Central memory CD8-positive, alpha-beta T cell (primary cell): ENCODE results near the gene FLT3.
"Not testable (repeated sequence)": the region's sequence is repeated elsewhere in the genome, so short reads cannot be mapped to it uniquely, and the experiment has no call there.

Experiments
- ATAC-seq: fragments of 150-1000 bp; cut with Tn5 transposase; replicated peaks from 2 replicates; pipeline ENCODE4 v1.10.0; 2022; ENCODE audit warnings: mild to moderate bottlenecking, moderate FRiP score, moderate number of reproducible peaks; ENCODE audit not compliant: poor library complexity, severe bottlenecking; ENCODE audit errors: extremely low read depth
- DNase-seq, 2 donors: peaks; one replicate each; pipeline ENCODE4 v3.0.0; 2021; ENCODE audit warnings: low spot score in 2 of 2
- H3K27ac Mint-ChIP-seq: one replicate; pipeline ENCODE4 v1.8.0; 2022; ENCODE audit warnings: low read depth, mild to moderate bottlenecking, moderate library complexity, mixed read lengths
- H3K27me3 Mint-ChIP-seq: one replicate; pipeline ENCODE4 v1.8.0; 2022; ENCODE audit warnings: mixed read lengths
- H3K36me3 Mint-ChIP-seq: one replicate; pipeline ENCODE4 v1.8.0; 2022; ENCODE audit warnings: mild to moderate bottlenecking, moderate library complexity, mixed read lengths; ENCODE audit not compliant: insufficient read depth
- H3K4me1 Mint-ChIP-seq: one replicate; pipeline ENCODE4 v1.8.0; 2022; ENCODE audit warnings: mixed read lengths
- H3K4me3 Mint-ChIP-seq: one replicate; pipeline ENCODE4 v1.8.0; 2022; ENCODE audit warnings: mild to moderate bottlenecking, moderate library complexity, mixed read lengths
- H3K9me3 Mint-ChIP-seq: one replicate; pipeline ENCODE4 v1.8.0; 2022; ENCODE audit warnings: mixed read lengths

FLT3 gene

GRCh38 chr13:28128926-28129325 is 28.6 kb upstream of the FLT3 start:
- no peak overlapping the region for H3K27ac Mint-ChIP-seq

GRCh38 chr13:28128030-28128429 is 27.7 kb upstream of the FLT3 start:
- Mint-ChIP-seq H3K4me1 (no peaks in the 10 kb centered on the region), H3K36me3 (peaks cover 2% of the 10 kb centered on the region), H3K27me3 (no peaks in the 10 kb centered on the region), H3K27ac (no peak overlapping the region), H3K4me3 (no peak overlapping the region), H3K9me3 (no peaks in the 10 kb centered on the region)
- ATAC-seq = no peak
- DNase-seq = no peak

More at GRCh38 chr13:28128926-28129325, 28.6 kb upstream of the FLT3 start:
- Mint-ChIP-seq H3K36me3 (peaks cover 2% of the 10 kb centered on the region), H3K4me1 (no peaks in the 10 kb centered on the region), H3K4me3 (no peak overlapping the region), H3K27me3 (no peaks in the 10 kb centered on the region), H3K9me3 (no peaks in the 10 kb centered on the region)
- no peak for DNase-seq
- no peak for ATAC-seq

DNA sequence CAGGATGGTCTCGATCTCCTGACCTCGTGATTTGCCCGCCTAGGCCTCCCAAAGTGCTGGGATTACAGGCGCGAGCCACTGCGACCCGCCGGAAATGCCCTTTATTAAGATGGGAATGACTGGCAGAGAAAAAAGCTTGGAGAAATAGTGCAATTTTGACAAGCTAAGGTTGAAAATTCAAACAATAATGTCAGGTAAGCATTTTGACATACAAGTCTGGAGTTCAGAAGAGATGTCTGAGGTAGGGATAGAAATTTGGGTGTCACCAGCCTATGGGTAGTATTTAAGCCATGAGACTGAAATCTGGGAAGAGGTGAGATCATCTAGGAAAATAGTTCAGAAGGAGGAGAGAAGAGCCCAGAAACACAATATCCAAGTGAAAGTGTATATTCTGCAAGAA is 20.8 kb upstream of the FLT3 start:
- Mint-ChIP-seq H3K4me1 (no peaks in the 10 kb centered on the region), H3K36me3 (no peaks in the 10 kb centered on the region), H3K27ac (no peak overlapping the region), H3K27me3 (no peaks in the 10 kb centered on the region), H3K4me3 (peak overlapping the region; percentile 22), H3K9me3 (no peaks in the 10 kb centered on the region)
- ATAC-seq (no peak), DNase-seq (no peak)

DNA sequence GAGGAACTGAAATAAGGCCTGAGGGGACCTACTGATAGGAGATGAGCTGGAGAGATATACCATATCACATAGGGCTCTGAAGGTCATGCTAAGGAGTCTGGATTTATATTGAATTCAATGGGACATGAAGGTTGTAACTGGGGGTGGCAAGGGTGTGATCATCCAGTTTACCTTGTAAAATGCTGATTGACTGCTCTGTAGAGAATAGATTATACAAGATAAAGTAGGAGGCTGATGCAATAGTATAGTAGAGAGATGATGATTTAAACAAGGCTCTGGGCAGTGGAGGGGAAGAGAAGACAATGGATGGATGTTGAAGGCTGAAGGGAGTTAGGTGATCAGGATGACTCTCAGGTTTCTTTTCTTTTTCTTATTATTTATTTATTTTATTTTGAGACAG is 19.9 kb upstream of the FLT3 start:
- DNase-seq (no peak), ATAC-seq (no peak)
- H3K27me3 Mint-ChIP-seq = no peaks in the 10 kb centered on the region
- H3K4me3 Mint-ChIP-seq = no peak overlapping the region
- no peaks in the 10 kb centered on the region for H3K36me3 Mint-ChIP-seq
- H3K4me1 Mint-ChIP-seq = no peaks in the 10 kb centered on the region
- H3K9me3 Mint-ChIP-seq = no peaks in the 10 kb centered on the region
- H3K27ac Mint-ChIP-seq = no peak overlapping the region

- Mint-ChIP-seq H3K36me3 (peaks cover 1% of the 10 kb centered on the region), H3K27ac (no peak overlapping the region), H3K27me3 (no peaks in the 10 kb centered on the region), H3K4me3 (no peak overlapping the region), H3K4me1 (no peaks in the 10 kb centered on the region), H3K9me3 (no peaks in the 10 kb centered on the region)
- DNase-seq (no peak), ATAC-seq (no peak)
Measured at GRCh38 chr13:28117689-28118377, 17.5 kb upstream of the FLT3 start.

DNA sequence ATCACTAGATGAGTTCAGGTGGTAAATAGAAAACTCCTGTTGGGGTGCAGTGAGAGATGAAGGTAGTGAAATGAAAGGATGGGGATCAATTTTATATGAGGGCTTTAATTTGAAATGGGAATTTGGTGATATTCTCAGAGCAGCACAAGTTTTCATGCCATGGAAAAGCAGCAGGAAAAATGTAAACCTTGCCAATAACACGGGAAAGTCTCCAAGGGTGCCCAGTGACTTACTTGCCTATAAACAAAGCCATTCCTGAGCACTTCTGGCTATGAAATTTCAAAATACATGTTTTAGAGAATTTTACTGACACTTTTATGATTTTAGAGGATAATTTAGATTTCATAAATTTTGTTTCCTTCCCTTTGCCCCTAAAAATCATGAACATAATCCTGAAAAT is 16.4 kb upstream of the FLT3 start:
- H3K27me3 Mint-ChIP-seq = no peaks in the 10 kb centered on the region
- ATAC-seq = no peak

GRCh38 chr13:28110414-28110813 is 10.0 kb upstream of the FLT3 start:
- DNase-seq (no peak), ATAC-seq (no peak)
- no peaks in the 10 kb centered on the region for H3K27me3 Mint-ChIP-seq
- no peaks in the 10 kb centered on the region for H3K4me1 Mint-ChIP-seq
- H3K27ac Mint-ChIP-seq = no peak overlapping the region
- no peak overlapping the region for H3K4me3 Mint-ChIP-seq
- no peaks in the 10 kb centered on the region for H3K9me3 Mint-ChIP-seq
- H3K36me3 Mint-ChIP-seq = peaks cover 1% of the 10 kb centered on the region

More for the DNA sequence above, 16.4 kb upstream of the FLT3 start:
- Mint-ChIP-seq H3K36me3 (peaks cover 1% of the 10 kb centered on the region), H3K4me3 (no peak overlapping the region), H3K27ac (no peak overlapping the region), H3K9me3 (no peaks in the 10 kb centered on the region), H3K4me1 (no peaks in the 10 kb centered on the region)
- DNase-seq = no peak

DNA sequence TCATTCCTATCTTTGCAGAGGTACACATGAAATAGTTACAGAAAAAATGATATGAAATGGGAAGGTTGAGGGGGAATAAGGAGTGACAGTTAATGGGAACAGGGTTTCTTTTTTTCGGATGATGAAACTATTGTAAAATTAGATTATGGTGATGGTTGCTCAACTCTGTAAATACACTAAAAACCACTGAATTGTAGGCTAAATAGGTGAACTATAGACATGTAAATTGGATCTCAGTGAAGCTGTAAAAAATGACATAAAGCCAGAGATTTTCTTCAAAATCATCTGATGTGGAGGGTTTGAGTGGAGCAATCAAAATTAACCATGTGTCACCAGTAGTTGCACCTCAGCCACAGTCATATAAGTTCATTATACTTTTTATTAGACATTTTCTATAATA is 6.6 kb upstream of the FLT3 start:
- peaks cover 32% of the 10 kb centered on the region for H3K27me3 Mint-ChIP-seq
- no peak for ATAC-seq

GRCh38 chr13:28101886-28102285 is 1.5 kb upstream of the FLT3 start:
- H3K4me3 Mint-ChIP-seq, H3K27ac Mint-ChIP-seq, DNase-seq, H3K9me3 Mint-ChIP-seq, ATAC-seq, H3K4me1 Mint-ChIP-seq, H3K36me3 Mint-ChIP-seq: not testable (repeated sequence)
- H3K27me3 Mint-ChIP-seq = peaks cover 77% of the 10 kb centered on the region

More for the DNA sequence above, 6.6 kb upstream of the FLT3 start:
- no peaks in the 10 kb centered on the region for H3K9me3 Mint-ChIP-seq
- H3K27ac Mint-ChIP-seq = no peak overlapping the region
- no peaks in the 10 kb centered on the region for H3K36me3 Mint-ChIP-seq
- no peak for DNase-seq
- no peak overlapping the region for H3K4me3 Mint-ChIP-seq
- H3K4me1 Mint-ChIP-seq = no peaks in the 10 kb centered on the region

GRCh38 chr13:28099396-28100149 is 803 bp downstream of the FLT3 start:
- Mint-ChIP-seq H3K36me3 (no peaks in the 10 kb centered on the region), H3K4me1 (no peaks in the 10 kb centered on the region), H3K27ac (no peak overlapping the region), H3K27me3 (peaks cover 90% of the 10 kb centered on the region), H3K4me3 (peak overlapping the region; percentile 65), H3K9me3 (no peaks in the 10 kb centered on the region)
- no peak for ATAC-seq
- DNase-seq = no peak

DNA sequence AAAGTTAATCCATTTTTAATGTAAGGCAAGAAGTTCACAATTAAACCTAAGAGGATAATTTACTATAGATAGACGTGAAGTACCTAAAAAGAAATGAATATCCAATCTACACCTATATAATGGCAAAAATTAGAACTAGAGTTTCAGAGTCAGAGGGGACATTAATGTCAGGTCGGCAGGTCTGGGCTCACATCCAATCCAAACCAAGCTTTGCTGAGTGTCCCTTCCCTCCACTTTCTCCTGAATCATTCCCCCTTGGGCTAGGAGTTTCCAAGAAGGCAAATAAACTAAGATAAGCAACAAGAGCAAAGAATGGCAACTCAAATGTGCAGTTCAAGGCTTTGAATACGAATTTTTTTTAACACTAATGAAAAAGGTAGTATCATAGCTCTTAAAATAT is 2.9 kb downstream of the FLT3 start:
- Mint-ChIP-seq H3K9me3 (no peaks in the 10 kb centered on the region), H3K36me3 (no peaks in the 10 kb centered on the region), H3K4me3 (no peak overlapping the region), H3K27ac (no peak overlapping the region), H3K27me3 (peaks cover 89% of the 10 kb centered on the region), H3K4me1 (no peaks in the 10 kb centered on the region)
- DNase-seq = no peak
- no peak for ATAC-seq

GRCh38 chr13:28094306-28094705 is 6.1 kb downstream of the FLT3 start:
- H3K27ac Mint-ChIP-seq = no peak overlapping the region
- peaks cover 2% of the 10 kb centered on the region for H3K36me3 Mint-ChIP-seq
- no peak overlapping the region for H3K4me3 Mint-ChIP-seq
- ATAC-seq (no peak), DNase-seq (no peak)
- H3K4me1 Mint-ChIP-seq = no peaks in the 10 kb centered on the region
- no peaks in the 10 kb centered on the region for H3K9me3 Mint-ChIP-seq
- peaks cover 70% of the 10 kb centered on the region for H3K27me3 Mint-ChIP-seq

DNA sequence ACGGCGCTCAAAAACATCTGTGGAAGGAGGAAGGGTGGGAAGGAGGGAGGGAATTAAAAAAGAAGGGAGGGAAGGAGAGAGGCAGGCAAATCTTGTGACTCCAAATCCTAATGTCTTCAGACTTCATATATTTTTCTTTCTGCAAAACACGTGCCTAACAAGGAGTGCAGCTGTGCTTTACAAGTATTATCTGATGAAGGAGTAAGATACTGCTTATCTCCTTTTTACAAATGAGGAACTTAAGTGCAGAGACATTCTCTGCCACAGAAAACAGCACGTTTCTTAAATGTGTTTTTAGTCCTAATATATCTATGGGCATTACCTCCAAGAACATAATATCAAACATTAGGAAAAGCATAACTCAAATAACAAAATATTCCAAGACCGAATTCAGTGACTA is 6.5 kb downstream of the FLT3 start:
- Mint-ChIP-seq H3K4me3 (no peak overlapping the region), H3K9me3 (no peaks in the 10 kb centered on the region), H3K27me3 (peaks cover 66% of the 10 kb centered on the region), H3K36me3 (peaks cover 2% of the 10 kb centered on the region), H3K27ac (no peak overlapping the region), H3K4me1 (no peaks in the 10 kb centered on the region)
- DNase-seq (no peak), ATAC-seq (no peak)
